Parathyroid adenoma (tissue), 2 donors: ENCODE measurements around the gene TIMM22.

Experiments
- H2AFZ ChIP-seq: fragments of 300-600 bp; sonication (generic); one replicate; pipeline ENCODE4 v1.7.0; 2017; ENCODE audit warnings: antibody characterized with exemption, mild to moderate bottlenecking
- H3K27ac ChIP-seq: fragments of 300-600 bp; sonication (generic); one replicate; pipeline ENCODE4 v1.7.0; 2017
- H3K27me3 ChIP-seq: fragments of 300-600 bp; sonication (generic); one replicate; pipeline ENCODE4 v1.7.0; 2017; ENCODE audit warnings: low read length; ENCODE audit not compliant: control insufficient read depth, insufficient read depth
- H3K36me3 ChIP-seq: fragments of 300-600 bp; sonication (generic); one replicate; pipeline ENCODE4 v1.7.0; 2017; ENCODE audit warnings: low read length; ENCODE audit not compliant: control insufficient read depth, insufficient read depth
- H3K4me1 ChIP-seq: fragments of 300-600 bp; sonication (generic); one replicate; pipeline ENCODE4 v1.7.0; 2017; ENCODE audit warnings: control low read depth
- H3K4me2 ChIP-seq: fragments of 300-600 bp; sonication (generic); one replicate; pipeline ENCODE4 v1.7.0; 2017; ENCODE audit warnings: low read length
- H3K4me3 ChIP-seq: fragments of 300-600 bp; sonication (generic); one replicate; pipeline ENCODE4 v1.7.0; 2017; ENCODE audit warnings: low read depth, low read length
- H3K79me2 ChIP-seq: fragments of 300-600 bp; sonication (generic); one replicate; pipeline ENCODE4 v1.7.0; 2017; ENCODE audit warnings: control low read depth
- H3K9ac ChIP-seq: fragments of 300-600 bp; sonication (generic); one replicate; pipeline ENCODE4 v1.7.0; 2017; ENCODE audit warnings: mild to moderate bottlenecking
- H3K9me3 ChIP-seq: fragments of 300-600 bp; sonication (generic); one replicate; pipeline ENCODE4 v1.7.0; 2017; ENCODE audit warnings: low read length; ENCODE audit not compliant: control insufficient read depth
- CTCF ChIP-seq: fragments of 300-600 bp; sonication (generic); IDR thresholded peaks from one replicate; pipeline ENCODE4 v1.7.0; 2017; ENCODE audit warnings: antibody characterized with exemption, mild to moderate bottlenecking
- donor health status: primary hyperparathyroidism.

The TIMM22 gene

GRCh38 chr17:1022278-1023024 is 25.5 kb downstream of the TIMM22 start:
- H3K27me3 ChIP-seq, result no peaks in the 10 kb centered on the region
- H3K79me2 ChIP-seq, result peaks cover 43% of the 10 kb centered on the region
- H2AFZ ChIP-seq, result no peak overlapping the region
- no peaks in the 10 kb centered on the region for H3K4me1 ChIP-seq
- H3K9me3 ChIP-seq, result no peaks in the 10 kb centered on the region
- no peak overlapping the region for H3K9ac ChIP-seq
- no peak overlapping the region for H3K27ac ChIP-seq
- H3K4me2 ChIP-seq, result no peak overlapping the region
- H3K36me3 ChIP-seq, result no peaks in the 10 kb centered on the region
- no peak overlapping the region for H3K4me3 ChIP-seq
- no peak for TF ChIP-seq CTCF

GRCh38 chr17:1024076-1024475 is 27.1 kb downstream of the TIMM22 start:
- Histone ChIP-seq H3K4me1 (no peaks in the 10 kb centered on the region), H3K36me3 (no peaks in the 10 kb centered on the region), H3K9ac (no peak overlapping the region), H3K79me2 (peaks cover 41% of the 10 kb centered on the region), H3K27ac (no peak overlapping the region), H3K27me3 (no peaks in the 10 kb centered on the region), H3K9me3 (no peaks in the 10 kb centered on the region), H2AFZ (no peak overlapping the region), H3K4me3 (no peak overlapping the region), H3K4me2 (no peak overlapping the region)
- no peak for TF ChIP-seq CTCF

- Histone ChIP-seq H3K36me3 (no peaks in the 10 kb centered on the region), H2AFZ (no peak overlapping the region), H3K4me2 (no peak overlapping the region), H3K4me3 (no peak overlapping the region), H3K27ac (no peak overlapping the region), H3K27me3 (no peaks in the 10 kb centered on the region), H3K9me3 (no peaks in the 10 kb centered on the region), H3K79me2 (peaks cover 42% of the 10 kb centered on the region), H3K9ac (no peak overlapping the region), H3K4me1 (peaks cover 9% of the 10 kb centered on the region)
- no peak for TF ChIP-seq CTCF
These were observed 29.0 kb downstream of the TIMM22 start for GRCh38 chr17:1025733-1026598.

- Histone ChIP-seq H3K9me3 (no peaks in the 10 kb centered on the region), H3K36me3 (no peaks in the 10 kb centered on the region), H3K9ac (no peak overlapping the region), H3K27ac (no peak overlapping the region), H3K79me2 (peaks cover 41% of the 10 kb centered on the region), H3K4me2 (no peak overlapping the region), H3K4me3 (no peak overlapping the region), H3K4me1 (peaks cover 9% of the 10 kb centered on the region), H3K27me3 (no peaks in the 10 kb centered on the region), H2AFZ (no peak overlapping the region)
- TF ChIP-seq CTCF, result no peak
These were observed 29.7 kb downstream of the TIMM22 start for GRCh38 chr17:1026599-1026975.
